Activated naive CD4-positive, alpha-beta T cell treated with anti-CD3 and anti-CD28 coated beads, Interleukin-2, amount 50 U/mL, for 16 hours (primary cell): Measurements from ENCODE around the gene TWNK.

Source experiments
- DNase-seq: peaks from one replicate; pipeline ENCODE4 v3.0.0-alpha.2; 2020

Gene TWNK

GRCh38 chr10:100986952-100987684, at the start of gene TWNK, which contains the start of gene MRPL43:
TSS of gene TWNK (plus strand) at chr10:100987543. CDS start at chr10:100988211, 668 bp downstream.
TSS of gene MRPL43 (minus strand) at chr10:100987497. CDS start at chr10:100987443, 54 bp downstream.
- DNase-seq, result peak; percentile 89

GRCh38 chr10:100939763-100940344, 47.5 kb upstream of the TWNK start:
- no peak for DNase-seq

GRCh38 chr10:100942229-100942628, 45.1 kb upstream of the TWNK start:
- DNase-seq, result no peak

- DNase-seq, result no peak
Observed at GRCh38 chr10:100943508-100943907, 43.8 kb upstream of the TWNK start.

- DNase-seq, result no peak
Observed at GRCh38 chr10:100945754-100946153, 41.6 kb upstream of the TWNK start.

GRCh38 chr10:100948916-100949315, 38.4 kb upstream of the TWNK start:
- no peak for DNase-seq

- DNase-seq, result no peak
Observed at GRCh38 chr10:100960251-100960650, 27.1 kb upstream of the TWNK start.

GRCh38 chr10:100962351-100963080, 24.8 kb upstream of the TWNK start:
- no peak for DNase-seq

GRCh38 chr10:100963826-100964225, 23.5 kb upstream of the TWNK start:
- no peak for DNase-seq

- no peak for DNase-seq
Observed at GRCh38 chr10:100965820-100966219, 21.5 kb upstream of the TWNK start.

GRCh38 chr10:100966887-100967286, 20.5 kb upstream of the TWNK start:
- DNase-seq, result no peak

- DNase-seq, result no peak
Observed at GRCh38 chr10:100967332-100967731, 20.0 kb upstream of the TWNK start.

- no peak for DNase-seq
Observed at GRCh38 chr10:100968062-100968736, 19.1 kb upstream of the TWNK start.

- no peak for DNase-seq
Observed at GRCh38 chr10:100968863-100969186, 18.5 kb upstream of the TWNK start.

- DNase-seq, result peak; percentile 51
Observed at GRCh38 chr10:100969187-100970075, 17.9 kb upstream of the TWNK start, which contains the start of gene SEMA4G. TSS of gene SEMA4G (plus strand) at chr10:100969504. CDS start at chr10:100972913, 3,409 bp downstream.

GRCh38 chr10:100970076-100970913, 17.0 kb upstream of the TWNK start:
- DNase-seq, result peak; percentile 28

- no peak for DNase-seq
Observed at GRCh38 chr10:100970914-100971811, 16.2 kb upstream of the TWNK start.

GRCh38 chr10:100972115-100972903, 15.0 kb upstream of the TWNK start:
- DNase-seq, result no peak

- no peak for DNase-seq
Observed at GRCh38 chr10:100972904-100973535, 14.3 kb upstream of the TWNK start.
